ENCODE data around the gene TMEM38A. TPM values are rescaled to one million over a fixed set of nuclear protein-coding genes. Genes with fewer than 3 reads are reported as not detected.

Gene TMEM38A
- total and polyA plus RNA-seq, 2 donors: 1.4 to 3.2 TPM

- Histone ChIP-seq H3K36me3 (ENCODE audit: control insufficient read depth in 2 of 2, insufficient read depth in 2 of 2, low read length in 1 of 2) (peaks cover 31 to 43% of the 10 kb centered on the region in 2 donors), H3K4me3 (ENCODE audit: low read length in 2 of 2) (peak within 1 kb of the TSS; percentile 85 to 90), H3K27me3 (ENCODE audit: control insufficient read depth in 2 of 2, insufficient read depth in 1 of 2, low read length in 1 of 2) (no peaks in the 10 kb centered on the region), H3K4me1 (ENCODE audit: control insufficient read depth in 2 of 2, insufficient read depth in 2 of 2, low read length in 2 of 2) (peaks cover 12 to 35% of the 10 kb centered on the region in 2 donors), H3K27ac (ENCODE audit: low read depth in 1 of 2, low read length in 1 of 2) (peak within 1 kb of the TSS; percentile 91 to 98), H3K9me3 (ENCODE audit: control insufficient read depth in 2 of 2, insufficient read depth in 1 of 2, low read length in 1 of 2) (no peaks in the 10 kb centered on the region)
- DNase-seq (ENCODE audit: low read depth in 6 of 9, low spot score in 9 of 9): peak; percentile 80 to 98 (median 92)
- WGBS: under 1% methylated on average over 98 of the region's 98 CpGs
These were observed 32.6 kb upstream of the TMEM38A start, which contains the start of gene MED26 for GRCh38 chr19:16628183-16628983. MED26 (minus strand) TSS chr19:16628204; CDS start chr19:16627943, 261 bp downstream.

GRCh38 chr19:16628984-16629691, 31.8 kb upstream of the TMEM38A start:
- DNase-seq (ENCODE audit: low read depth in 6 of 9, low spot score in 9 of 9): peak; percentile 24 to 82 (median 50)
- Histone ChIP-seq H3K9me3 (ENCODE audit: control insufficient read depth in 2 of 2, insufficient read depth in 1 of 2, low read length in 1 of 2) (no peaks in the 10 kb centered on the region), H3K27me3 (ENCODE audit: control insufficient read depth in 2 of 2, insufficient read depth in 1 of 2, low read length in 1 of 2) (no peaks in the 10 kb centered on the region), H3K4me1 (ENCODE audit: control insufficient read depth in 2 of 2, insufficient read depth in 2 of 2, low read length in 2 of 2) (peaks cover 12 to 35% of the 10 kb centered on the region in 2 donors), H3K4me3 (ENCODE audit: low read length in 2 of 2) (peak overlapping the region; percentile 73 to 85), H3K27ac (ENCODE audit: low read depth in 1 of 2, low read length in 1 of 2) (peak overlapping the region; percentile 91 to 98), H3K36me3 (ENCODE audit: control insufficient read depth in 2 of 2, insufficient read depth in 2 of 2, low read length in 1 of 2) (peaks cover 25 to 43% of the 10 kb centered on the region in 2 donors)
- 11% methylated on average over 23 of the region's 23 CpGs for WGBS

GRCh38 chr19:16631465-16631864, 29.5 kb upstream of the TMEM38A start:
- H3K4me1 ChIP-seq (ENCODE audit: control insufficient read depth in 2 of 2, insufficient read depth in 2 of 2, low read length in 2 of 2): peaks cover 9 to 22% of the 10 kb centered on the region in 2 donors
- H3K9me3 ChIP-seq (ENCODE audit: control insufficient read depth in 2 of 2, insufficient read depth in 1 of 2, low read length in 1 of 2): no peaks in the 10 kb centered on the region
- no peaks in the 10 kb centered on the region for H3K27me3 ChIP-seq (ENCODE audit: control insufficient read depth in 2 of 2, insufficient read depth in 1 of 2, low read length in 1 of 2)
- no peak overlapping the region for H3K4me3 ChIP-seq (ENCODE audit: low read length in 2 of 2)
- WGBS: 98% methylated on average over 6 of the region's 6 CpGs
- no peak for DNase-seq (ENCODE audit: low read depth in 6 of 9, low spot score in 9 of 9)
- H3K36me3 ChIP-seq (ENCODE audit: control insufficient read depth in 2 of 2, insufficient read depth in 2 of 2, low read length in 1 of 2): peaks cover 28 to 42% of the 10 kb centered on the region in 2 donors
- no peak overlapping the region for H3K27ac ChIP-seq (ENCODE audit: low read depth in 1 of 2, low read length in 1 of 2)

GRCh38 chr19:16637535-16637934, 23.4 kb upstream of the TMEM38A start:
- no peaks in the 10 kb centered on the region for H3K4me1 ChIP-seq (ENCODE audit: control insufficient read depth in 2 of 2, insufficient read depth in 2 of 2, low read length in 2 of 2)
- peaks cover 51 to 75% of the 10 kb centered on the region in 2 donors for H3K36me3 ChIP-seq (ENCODE audit: control insufficient read depth in 2 of 2, insufficient read depth in 2 of 2, low read length in 1 of 2)
- no peak overlapping the region for H3K27ac ChIP-seq (ENCODE audit: low read depth in 1 of 2, low read length in 1 of 2)
- H3K27me3 ChIP-seq (ENCODE audit: control insufficient read depth in 2 of 2, insufficient read depth in 1 of 2, low read length in 1 of 2): no peaks in the 10 kb centered on the region
- DNase-seq (ENCODE audit: low read depth in 6 of 9, low spot score in 9 of 9): no peak
- H3K9me3 ChIP-seq (ENCODE audit: control insufficient read depth in 2 of 2, insufficient read depth in 1 of 2, low read length in 1 of 2): no peaks in the 10 kb centered on the region
- H3K4me3 ChIP-seq (ENCODE audit: low read length in 2 of 2): no peak overlapping the region

GRCh38 chr19:16638666-16639065, 22.3 kb upstream of the TMEM38A start:
- no peak for DNase-seq (ENCODE audit: low read depth in 6 of 9, low spot score in 9 of 9)
- Histone ChIP-seq H3K4me3 (ENCODE audit: low read length in 2 of 2) (no peak overlapping the region), H3K36me3 (ENCODE audit: control insufficient read depth in 2 of 2, insufficient read depth in 2 of 2, low read length in 1 of 2) (peaks cover 52 to 75% of the 10 kb centered on the region in 2 donors), H3K27me3 (ENCODE audit: control insufficient read depth in 2 of 2, insufficient read depth in 1 of 2, low read length in 1 of 2) (no peaks in the 10 kb centered on the region), H3K27ac (ENCODE audit: low read depth in 1 of 2, low read length in 1 of 2) (no peak overlapping the region), H3K4me1 (ENCODE audit: control insufficient read depth in 2 of 2, insufficient read depth in 2 of 2, low read length in 2 of 2) (no peaks in the 10 kb centered on the region), H3K9me3 (ENCODE audit: control insufficient read depth in 2 of 2, insufficient read depth in 1 of 2, low read length in 1 of 2) (no peaks in the 10 kb centered on the region)
- WGBS: 100% methylated on average over 1 of the region's 1 CpG

GRCh38 chr19:16640951-16641350, 20.0 kb upstream of the TMEM38A start:
- no peaks in the 10 kb centered on the region for H3K27me3 ChIP-seq (ENCODE audit: control insufficient read depth in 2 of 2, insufficient read depth in 1 of 2, low read length in 1 of 2)
- no peak overlapping the region for H3K4me3 ChIP-seq (ENCODE audit: low read length in 2 of 2)
- 98% methylated on average over 1 of the region's 1 CpG for WGBS
- H3K36me3 ChIP-seq (ENCODE audit: control insufficient read depth in 2 of 2, insufficient read depth in 2 of 2, low read length in 1 of 2): peaks cover 64 to 78% of the 10 kb centered on the region in 2 donors
- DNase-seq (ENCODE audit: low read depth in 6 of 9, low spot score in 9 of 9): no peak
- no peaks in the 10 kb centered on the region for H3K9me3 ChIP-seq (ENCODE audit: control insufficient read depth in 2 of 2, insufficient read depth in 1 of 2, low read length in 1 of 2)
- no peaks in the 10 kb centered on the region for H3K4me1 ChIP-seq (ENCODE audit: control insufficient read depth in 2 of 2, insufficient read depth in 2 of 2, low read length in 2 of 2)
- no peak overlapping the region for H3K27ac ChIP-seq (ENCODE audit: low read depth in 1 of 2, low read length in 1 of 2)

- Histone ChIP-seq H3K4me3 (ENCODE audit: low read length in 2 of 2) (no peak overlapping the region), H3K36me3 (ENCODE audit: control insufficient read depth in 2 of 2, insufficient read depth in 2 of 2, low read length in 1 of 2) (peaks cover 66 to 80% of the 10 kb centered on the region in 2 donors), H3K4me1 (ENCODE audit: control insufficient read depth in 2 of 2, insufficient read depth in 2 of 2, low read length in 2 of 2) (no peaks in the 10 kb centered on the region), H3K9me3 (ENCODE audit: control insufficient read depth in 2 of 2, insufficient read depth in 1 of 2, low read length in 1 of 2) (no peaks in the 10 kb centered on the region), H3K27ac (ENCODE audit: low read depth in 1 of 2, low read length in 1 of 2) (no peak overlapping the region), H3K27me3 (ENCODE audit: control insufficient read depth in 2 of 2, insufficient read depth in 1 of 2, low read length in 1 of 2) (no peaks in the 10 kb centered on the region)
- WGBS: over 99% methylated on average over 10 of the region's 10 CpGs
- DNase-seq (ENCODE audit: low read depth in 6 of 9, low spot score in 9 of 9): no peak
These were observed 19.2 kb upstream of the TMEM38A start for GRCh38 chr19:16641695-16642094.

- H3K4me3 ChIP-seq (ENCODE audit: low read length in 2 of 2): no peak overlapping the region
- peaks cover 62 to 73% of the 10 kb centered on the region in 2 donors for H3K36me3 ChIP-seq (ENCODE audit: control insufficient read depth in 2 of 2, insufficient read depth in 2 of 2, low read length in 1 of 2)
- no peaks in the 10 kb centered on the region for H3K9me3 ChIP-seq (ENCODE audit: control insufficient read depth in 2 of 2, insufficient read depth in 1 of 2, low read length in 1 of 2)
- no peaks in the 10 kb centered on the region for H3K27me3 ChIP-seq (ENCODE audit: control insufficient read depth in 2 of 2, insufficient read depth in 1 of 2, low read length in 1 of 2)
- no peak overlapping the region for H3K27ac ChIP-seq (ENCODE audit: low read depth in 1 of 2, low read length in 1 of 2)
- WGBS: 97% methylated on average over 9 of the region's 9 CpGs
- no peak for DNase-seq (ENCODE audit: low read depth in 6 of 9, low spot score in 9 of 9)
- no peaks in the 10 kb centered on the region for H3K4me1 ChIP-seq (ENCODE audit: control insufficient read depth in 2 of 2, insufficient read depth in 2 of 2, low read length in 2 of 2)
These were observed 15.8 kb upstream of the TMEM38A start for GRCh38 chr19:16645140-16645539.

GRCh38 chr19:16649734-16650133, 11.2 kb upstream of the TMEM38A start:
- peaks cover 74 to 82% of the 10 kb centered on the region in 2 donors for H3K36me3 ChIP-seq (ENCODE audit: control insufficient read depth in 2 of 2, insufficient read depth in 2 of 2, low read length in 1 of 2)
- no peaks in the 10 kb centered on the region for H3K9me3 ChIP-seq (ENCODE audit: control insufficient read depth in 2 of 2, insufficient read depth in 1 of 2, low read length in 1 of 2)
- DNase-seq (ENCODE audit: low read depth in 6 of 9, low spot score in 9 of 9): no peak
- no peak overlapping the region for H3K27ac ChIP-seq (ENCODE audit: low read depth in 1 of 2, low read length in 1 of 2)
- H3K4me3 ChIP-seq (ENCODE audit: low read length in 2 of 2): no peak overlapping the region
- no peaks in the 10 kb centered on the region for H3K27me3 ChIP-seq (ENCODE audit: control insufficient read depth in 2 of 2, insufficient read depth in 1 of 2, low read length in 1 of 2)
- 92% methylated on average over 9 of the region's 9 CpGs for WGBS
- no peaks in the 10 kb centered on the region for H3K4me1 ChIP-seq (ENCODE audit: control insufficient read depth in 2 of 2, insufficient read depth in 2 of 2, low read length in 2 of 2)
